Measurements from ENCODE around the gene GOLPH3L.

DNA sequence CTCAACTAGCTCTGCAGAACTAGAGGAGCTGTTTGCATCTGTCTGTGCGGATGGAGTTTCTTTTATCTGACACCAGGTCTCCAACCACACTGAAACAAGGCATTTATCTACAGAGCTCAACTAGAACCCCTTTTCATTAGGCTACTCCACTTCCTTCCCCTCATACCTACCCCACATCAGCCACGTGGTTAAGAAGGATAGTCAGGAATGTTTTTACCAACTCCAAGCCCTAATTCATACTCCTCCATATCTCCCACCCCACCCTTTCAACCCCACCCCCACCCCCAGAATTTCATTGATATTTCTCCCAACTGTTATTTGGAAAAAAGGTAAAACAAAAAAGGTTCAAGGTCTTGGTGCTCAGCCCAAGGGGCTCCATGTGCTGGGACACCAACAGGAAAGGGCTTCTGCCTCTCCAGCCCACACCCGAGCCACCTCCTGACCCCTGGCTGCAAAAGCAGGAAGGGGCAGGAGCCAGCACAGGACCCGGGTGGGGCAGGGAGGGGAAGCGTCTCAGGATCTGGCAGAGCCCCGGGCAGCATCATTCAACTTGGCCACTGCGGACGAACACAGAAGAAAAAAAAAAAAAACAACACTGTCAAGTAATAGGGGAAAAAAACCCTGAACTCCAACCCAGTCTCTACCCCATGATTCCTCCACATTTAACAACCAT is 74.5 kb downstream of the GOLPH3L start:
- TF ChIP-seq, protein P1, sequence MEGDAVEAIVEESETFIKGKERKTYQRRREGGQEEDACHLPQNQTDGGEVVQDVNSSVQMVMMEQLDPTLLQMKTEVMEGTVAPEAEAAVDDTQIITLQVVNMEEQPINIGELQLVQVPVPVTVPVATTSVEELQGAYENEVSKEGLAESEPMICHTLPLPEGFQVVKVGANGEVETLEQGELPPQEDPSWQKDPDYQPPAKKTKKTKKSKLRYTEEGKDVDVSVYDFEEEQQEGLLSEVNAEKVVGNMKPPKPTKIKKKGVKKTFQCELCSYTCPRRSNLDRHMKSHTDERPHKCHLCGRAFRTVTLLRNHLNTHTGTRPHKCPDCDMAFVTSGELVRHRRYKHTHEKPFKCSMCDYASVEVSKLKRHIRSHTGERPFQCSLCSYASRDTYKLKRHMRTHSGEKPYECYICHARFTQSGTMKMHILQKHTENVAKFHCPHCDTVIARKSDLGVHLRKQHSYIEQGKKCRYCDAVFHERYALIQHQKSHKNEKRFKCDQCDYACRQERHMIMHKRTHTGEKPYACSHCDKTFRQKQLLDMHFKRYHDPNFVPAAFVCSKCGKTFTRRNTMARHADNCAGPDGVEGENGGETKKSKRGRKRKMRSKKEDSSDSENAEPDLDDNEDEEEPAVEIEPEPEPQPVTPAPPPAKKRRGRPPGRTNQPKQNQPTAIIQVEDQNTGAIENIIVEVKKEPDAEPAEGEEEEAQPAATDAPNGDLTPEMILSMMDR (IDR thresholded peaks at IDR 0.05 in 8 of 11, conservative IDR thresholded peaks at IDR 0.05 in 3 of 11), result peak in 2 of 11 experiments; percentile 4 to 15
- no peak for TF ChIP-seq POLR2A (IDR thresholded peaks at IDR 0.05)

All from spleen (tissue), 7 donors.